GM19397 (cell line): ENCODE measurements around the gene NOL8.

Source experiments
- ATAC-seq: cut with Tn5 transposase; IDR thresholded peaks from one replicate; pipeline ENCODE4 v1.9.1; 2021; ENCODE audit warnings: mild to moderate bottlenecking, moderate library complexity; ENCODE audit not compliant: unreplicated experiment

Gene NOL8

GRCh38 chr9:92270511-92270910 is 54.6 kb downstream of the NOL8 start:
- ATAC-seq: no peak

- no peak for ATAC-seq
Measured at GRCh38 chr9:92266486-92266885, 58.7 kb downstream of the NOL8 start.

GRCh38 chr9:92265154-92265553 is 60.0 kb downstream of the NOL8 start:
- ATAC-seq: no peak

- no peak for ATAC-seq
Measured at GRCh38 chr9:92263131-92263530, 62.0 kb downstream of the NOL8 start.

- ATAC-seq: no peak
Measured at GRCh38 chr9:92257327-92257726, 67.8 kb downstream of the NOL8 start.

DNA sequence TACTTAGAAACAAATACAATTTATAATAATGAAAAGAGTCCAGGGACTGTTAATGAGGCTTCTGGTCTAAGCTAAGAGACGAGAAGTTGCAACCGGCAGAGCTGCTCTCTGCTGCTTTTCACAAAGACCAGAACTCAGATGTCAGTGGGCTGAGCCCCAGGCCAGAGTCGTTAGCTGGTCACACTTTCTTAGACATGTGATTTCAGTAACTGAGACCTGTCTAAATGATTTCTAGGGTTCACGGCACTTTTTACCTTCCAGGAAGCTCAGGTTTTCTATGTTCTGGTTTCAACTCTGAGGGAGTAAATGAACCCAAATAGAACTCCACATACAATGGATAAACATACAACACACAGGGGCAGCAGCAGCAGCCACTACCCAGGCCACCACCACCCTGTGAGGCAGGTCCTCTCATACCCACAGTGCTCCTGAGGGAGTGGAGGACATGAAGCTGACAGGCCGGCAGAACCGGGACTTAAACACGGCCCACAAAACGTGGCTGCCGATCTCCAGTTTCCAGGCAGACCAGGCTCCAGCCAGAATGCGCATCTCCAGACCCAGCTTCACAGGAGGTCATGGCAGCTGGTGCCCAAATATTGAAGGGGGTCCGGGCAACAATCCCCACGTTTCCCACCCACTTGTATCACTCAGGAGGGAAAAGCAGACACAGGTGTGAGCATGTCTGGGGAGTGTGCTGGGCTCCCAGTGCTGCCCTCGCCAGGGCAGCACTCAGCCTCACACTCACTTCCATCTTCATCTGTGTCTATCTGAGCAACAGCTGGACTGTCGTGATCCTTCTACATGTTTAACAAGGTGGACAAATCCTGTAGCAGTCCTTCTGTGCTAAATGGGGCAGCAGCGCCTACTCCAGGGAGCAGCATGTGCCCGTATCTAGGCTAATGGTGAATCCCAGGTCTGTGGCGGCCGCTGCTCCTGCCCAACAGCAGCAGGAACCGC is 70.5 kb downstream of the NOL8 start:
- no peak for ATAC-seq

DNA sequence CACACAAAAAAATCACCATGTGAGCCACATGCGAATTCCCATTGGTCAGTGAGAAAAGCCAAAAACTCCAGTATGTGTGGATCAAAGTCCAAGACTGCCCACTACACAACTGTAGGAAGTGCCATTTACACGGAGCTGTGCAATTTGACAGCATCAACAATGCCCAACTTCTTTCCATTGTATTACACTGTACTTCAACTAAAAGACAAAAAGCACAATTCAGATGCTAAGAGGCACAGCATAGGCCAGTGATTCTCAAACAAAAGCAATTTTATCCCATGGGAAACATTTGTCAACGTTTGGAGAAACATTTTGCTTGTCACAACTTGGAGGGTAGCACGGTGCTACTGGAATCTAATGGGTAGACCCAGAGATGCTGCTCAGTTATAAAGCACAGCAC is 71.5 kb downstream of the NOL8 start:
- ATAC-seq: no peak

GRCh38 chr9:92247981-92248380 is 77.2 kb downstream of the NOL8 start:
- no peak for ATAC-seq
